ENCODE results near the gene ZNF525.
A peak's percentile ranks its signal among the peaks of the same experiment; 100 is the strongest.
"Not testable (repeated sequence)": the region's sequence is repeated elsewhere in the genome, so short reads cannot be mapped to it uniquely, and the experiment has no call there.

Gene ZNF525

DNA sequence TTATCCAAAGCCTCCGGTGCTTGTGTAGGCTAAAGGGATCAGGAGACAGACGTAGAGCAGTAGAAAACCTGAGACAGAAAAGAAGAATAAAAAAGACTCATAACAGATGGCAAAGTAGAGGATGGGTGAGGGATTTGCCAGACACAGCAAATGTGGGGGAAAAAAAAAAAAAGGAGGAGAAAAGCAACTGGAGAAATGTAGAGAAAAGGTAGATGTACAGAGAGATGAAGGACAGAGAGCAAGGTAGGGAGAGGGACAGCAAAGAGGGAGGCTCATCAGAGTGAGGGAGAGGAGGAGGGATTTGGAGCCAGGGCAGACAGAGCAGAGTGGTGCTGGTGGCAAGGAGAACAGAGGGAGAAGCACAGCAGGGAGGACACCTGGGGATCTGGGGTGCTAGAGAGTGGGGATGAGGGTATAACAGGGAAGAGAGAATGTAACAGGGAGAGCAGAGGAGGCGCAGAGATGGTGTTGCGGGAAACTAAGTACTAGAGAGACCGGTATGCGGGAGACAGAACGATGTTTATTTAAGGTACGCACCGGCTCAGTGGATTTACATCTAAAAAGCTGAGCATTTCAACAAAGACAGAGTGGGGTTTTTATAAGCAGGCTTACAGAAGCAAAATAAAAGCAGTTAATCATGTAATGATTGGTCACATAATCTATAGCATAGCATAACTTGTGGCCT, 30.5 kb downstream of the ZNF525 start:
- not testable (repeated sequence) for DNase-seq

GRCh38 chr19:53396525-53396868, 31.0 kb downstream of the ZNF525 start:
- DNase-seq = no peak

GRCh38 chr19:53397918-53398317, 32.4 kb downstream of the ZNF525 start:
- DNase-seq = not testable (repeated sequence)

DNA sequence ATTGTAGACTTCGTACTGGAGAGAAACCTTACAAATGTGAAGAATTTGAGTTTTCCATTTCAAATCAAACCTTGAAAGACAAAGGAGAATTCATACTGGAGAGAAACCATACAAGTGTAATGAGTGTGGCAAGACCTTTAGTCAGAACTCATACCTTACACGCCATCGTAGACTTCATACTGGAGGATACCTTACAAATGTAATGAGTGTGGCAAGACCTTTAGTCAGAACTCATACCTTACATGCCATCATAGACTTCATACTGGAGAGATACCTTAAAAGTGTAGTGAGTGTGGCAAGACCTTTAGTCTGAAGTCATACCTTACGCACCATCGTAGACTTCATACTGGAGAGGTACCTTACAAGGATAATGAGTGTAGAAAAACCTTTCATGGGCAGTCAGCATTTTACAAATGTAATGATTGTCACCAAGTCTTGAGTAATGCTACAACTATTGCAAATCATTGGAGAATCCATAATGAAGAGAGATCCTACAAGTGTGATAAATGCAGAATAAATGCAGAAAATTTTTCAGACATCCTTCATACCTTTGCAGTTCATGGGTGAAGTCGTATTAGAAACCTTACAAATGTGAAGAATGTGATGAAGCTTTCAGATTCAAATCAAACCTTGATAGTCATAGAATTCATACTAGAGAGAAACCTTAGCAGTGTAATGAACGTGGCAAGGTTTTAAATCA, 44.1 kb downstream of the ZNF525 start:
- DNase-seq = no peak

GRCh38 chr19:53420520-53421315, 55.2 kb downstream of the ZNF525 start:
- DNase-seq = not testable (repeated sequence)

GRCh38 chr19:53422551-53422950, 57.0 kb downstream of the ZNF525 start:
- DNase-seq = no peak

DNA sequence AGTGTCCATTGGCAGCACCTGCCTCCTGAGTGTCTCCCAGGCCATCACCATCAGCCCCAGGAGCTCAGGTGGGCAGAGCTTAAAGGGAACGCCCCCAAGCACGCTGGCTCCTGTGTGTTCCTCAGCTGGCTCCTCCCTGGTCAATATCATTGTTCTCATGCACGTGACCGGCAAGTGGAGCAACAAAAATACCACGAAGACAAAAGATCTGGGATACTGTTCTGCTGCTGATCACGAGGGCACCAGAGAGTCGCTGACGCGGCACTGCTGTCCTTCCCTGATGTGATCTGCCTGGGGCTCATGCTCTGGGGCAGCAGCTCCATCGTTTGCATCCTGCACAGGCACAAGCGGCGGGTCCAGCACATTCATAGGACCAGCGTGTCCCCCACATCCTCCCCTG, 57.6 kb downstream of the ZNF525 start:
- not testable (repeated sequence) for DNase-seq

DNA sequence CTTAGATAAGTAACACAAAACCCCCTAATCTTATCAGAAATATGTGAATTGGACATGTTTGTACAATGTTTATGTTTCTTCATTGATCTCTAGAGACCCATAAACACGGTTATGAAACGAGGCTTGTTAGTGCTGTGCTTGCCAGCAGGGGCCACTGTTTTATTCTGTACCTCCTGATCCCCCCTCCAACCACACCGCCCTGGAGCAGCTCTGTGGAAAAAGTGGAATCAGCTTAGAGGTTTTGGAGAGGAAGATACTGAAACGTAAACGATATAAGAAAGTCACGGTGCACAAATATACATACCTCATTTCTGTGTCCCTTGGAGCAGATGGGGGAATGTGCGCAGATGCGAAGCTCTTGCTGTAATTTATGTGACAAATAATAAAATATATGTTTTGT, 58.2 kb downstream of the ZNF525 start:
- DNase-seq = peak; percentile 1

DNA sequence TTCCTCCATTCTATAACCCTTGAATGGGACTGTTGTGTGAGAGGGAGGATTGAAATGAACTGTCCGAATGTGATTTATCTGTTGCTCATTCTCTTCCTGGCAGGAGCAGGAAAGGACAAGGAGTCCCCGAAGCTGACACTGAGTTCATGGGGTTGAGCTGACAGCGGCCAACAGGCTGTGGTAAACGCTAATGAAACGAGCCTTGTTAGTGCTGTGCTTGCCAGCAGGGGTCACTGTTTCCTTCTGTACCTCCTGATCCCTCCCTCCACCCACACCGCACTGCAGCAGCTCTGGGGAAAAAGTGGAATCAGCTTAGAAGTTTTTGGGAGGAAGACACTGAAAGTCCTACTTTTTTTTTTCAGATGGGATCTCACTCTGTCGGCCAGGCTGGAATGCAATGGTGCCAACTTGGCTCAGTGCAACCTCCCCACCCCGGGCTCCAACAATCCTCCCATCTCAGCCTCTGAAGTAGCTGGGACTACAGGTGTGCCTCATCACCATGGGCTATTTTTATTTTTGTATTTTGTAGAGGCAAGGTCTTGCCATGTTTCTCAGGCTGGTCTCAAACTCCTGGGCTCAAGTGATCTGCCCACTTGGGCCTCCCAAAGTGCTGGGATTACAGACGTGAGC, 59.6 kb downstream of the ZNF525 start:
- no peak for DNase-seq

DNA sequence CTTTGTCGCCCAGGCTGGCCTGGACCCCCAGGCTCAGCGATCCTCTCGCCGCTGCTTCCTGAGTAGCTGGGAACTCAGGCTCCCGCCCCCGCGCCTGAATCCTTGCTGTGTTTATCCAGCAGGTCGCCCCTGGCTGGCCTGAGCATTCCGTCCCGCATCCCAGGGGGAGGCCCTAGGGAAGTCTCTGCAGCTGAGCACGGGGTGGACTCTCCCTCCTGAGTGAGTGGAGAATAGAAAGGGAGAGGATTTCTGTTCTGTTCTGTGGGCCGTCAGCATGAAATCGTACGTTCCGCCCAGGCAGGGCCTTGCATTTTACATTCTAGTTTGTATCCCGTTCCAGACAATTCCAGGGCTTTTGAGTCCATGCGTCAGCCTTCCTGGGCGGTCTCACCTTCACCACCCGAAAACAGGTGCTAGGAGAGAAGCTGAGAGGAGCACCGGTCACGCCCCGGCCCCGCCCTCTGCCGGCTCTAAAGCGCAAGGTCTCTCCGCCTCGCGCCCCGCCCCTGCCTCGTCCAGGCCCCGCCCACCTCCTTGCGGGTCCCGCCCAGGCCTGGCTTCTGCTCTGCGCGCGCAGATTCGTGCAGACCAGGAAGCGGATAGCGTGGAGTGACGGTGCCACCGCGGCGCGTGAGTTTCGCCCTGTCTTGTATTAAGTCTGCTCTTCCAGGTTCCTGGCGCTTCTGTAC, 66.0 kb downstream of the ZNF525 start, which contains the start of gene ZNF761:
Gene ZNF761 (plus strand): TSS at position 586 of the 689 bp plus-strand sequence. CDS start 15,285 bp downstream, outside the sequence.
- DNase-seq = peak; percentile 87

GRCh38 chr19:53432088-53432661, 66.7 kb downstream of the ZNF525 start:
- DNase-seq = peak; percentile 1

All from DMS79 (cell line).